Gastrocnemius medialis (tissue), 4 donors: Measurements from ENCODE around the gene TSHR.

Experiments
- POLR2A ChIP-seq, 2 donors: fragments of 450-650 bp; IDR thresholded peaks; one replicate each; pipeline ENCODE4 v1.6.1; 2017; ENCODE audit warnings: antibody characterized with exemption in 2 of 2, mild to moderate bottlenecking in 2 of 2, moderate library complexity in 2 of 2
- TF ChIP-seq, protein P1 (sequence below), 5 experiments: fragments of 450-650 bp in 3 of 5; fragments of 200-600 bp in 2 of 5; sonication (generic) in 2 of 5; IDR thresholded peaks in 4 of 5; conservative IDR thresholded peaks in 1 of 5; 1 replicate in 4 of 5; 2 replicates in 1 of 5; pipeline ENCODE4 v1.5.1; 2016 to 2019; ENCODE audit warnings: antibody characterized with exemption in 5 of 5, mild to moderate bottlenecking in 3 of 5, moderate library complexity in 3 of 5

GRCh38 chr14:81033698-81034240, 78.3 kb downstream of the TSHR start:
- TF ChIP-seq, protein P1, sequence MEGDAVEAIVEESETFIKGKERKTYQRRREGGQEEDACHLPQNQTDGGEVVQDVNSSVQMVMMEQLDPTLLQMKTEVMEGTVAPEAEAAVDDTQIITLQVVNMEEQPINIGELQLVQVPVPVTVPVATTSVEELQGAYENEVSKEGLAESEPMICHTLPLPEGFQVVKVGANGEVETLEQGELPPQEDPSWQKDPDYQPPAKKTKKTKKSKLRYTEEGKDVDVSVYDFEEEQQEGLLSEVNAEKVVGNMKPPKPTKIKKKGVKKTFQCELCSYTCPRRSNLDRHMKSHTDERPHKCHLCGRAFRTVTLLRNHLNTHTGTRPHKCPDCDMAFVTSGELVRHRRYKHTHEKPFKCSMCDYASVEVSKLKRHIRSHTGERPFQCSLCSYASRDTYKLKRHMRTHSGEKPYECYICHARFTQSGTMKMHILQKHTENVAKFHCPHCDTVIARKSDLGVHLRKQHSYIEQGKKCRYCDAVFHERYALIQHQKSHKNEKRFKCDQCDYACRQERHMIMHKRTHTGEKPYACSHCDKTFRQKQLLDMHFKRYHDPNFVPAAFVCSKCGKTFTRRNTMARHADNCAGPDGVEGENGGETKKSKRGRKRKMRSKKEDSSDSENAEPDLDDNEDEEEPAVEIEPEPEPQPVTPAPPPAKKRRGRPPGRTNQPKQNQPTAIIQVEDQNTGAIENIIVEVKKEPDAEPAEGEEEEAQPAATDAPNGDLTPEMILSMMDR (IDR thresholded peaks at IDR 0.05 in 4 of 5, conservative IDR thresholded peaks at IDR 0.05 in 1 of 5), result no peak
- TF ChIP-seq POLR2A (IDR thresholded peaks at IDR 0.05), result no peak
